GM12873 (cell line): ENCODE measurements around the gene FPR1.

ENCODE experiments used
- TF ChIP-seq, protein P1 (sequence below): IDR thresholded peaks from 2 replicates; pipeline ENCODE4 v1.5.1; 2012; ENCODE audit warnings: low read depth, mild to moderate bottlenecking, moderate library complexity, low read length, control low read depth; ENCODE audit not compliant: insufficient read depth; ENCODE audit errors: missing control alignments

Gene FPR1

DNA sequence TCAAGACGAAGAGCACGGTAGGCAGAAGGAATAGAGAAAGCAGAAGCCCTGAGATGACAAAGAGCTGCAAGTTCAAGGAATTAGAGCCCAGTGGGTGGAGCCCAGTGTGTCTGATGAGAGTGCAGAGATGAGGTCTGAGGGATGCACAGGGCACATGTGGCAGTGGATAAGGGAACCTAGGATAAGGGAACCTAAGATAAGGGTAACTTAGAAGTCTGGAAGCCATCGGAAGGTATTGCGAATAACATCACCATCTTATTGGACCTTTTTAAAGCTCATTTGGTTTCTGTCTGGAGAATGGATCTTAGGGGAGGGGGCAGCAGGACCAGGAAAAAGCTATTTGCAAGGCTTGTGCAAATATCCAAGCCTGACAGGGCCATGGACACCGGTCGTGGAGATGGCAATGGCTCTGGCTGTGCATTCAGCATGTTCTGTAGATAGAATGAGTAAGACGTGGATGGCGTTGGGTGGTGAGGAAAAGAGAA lies 44.6 kb upstream of the FPR1 start:
- TF ChIP-seq, protein P1, sequence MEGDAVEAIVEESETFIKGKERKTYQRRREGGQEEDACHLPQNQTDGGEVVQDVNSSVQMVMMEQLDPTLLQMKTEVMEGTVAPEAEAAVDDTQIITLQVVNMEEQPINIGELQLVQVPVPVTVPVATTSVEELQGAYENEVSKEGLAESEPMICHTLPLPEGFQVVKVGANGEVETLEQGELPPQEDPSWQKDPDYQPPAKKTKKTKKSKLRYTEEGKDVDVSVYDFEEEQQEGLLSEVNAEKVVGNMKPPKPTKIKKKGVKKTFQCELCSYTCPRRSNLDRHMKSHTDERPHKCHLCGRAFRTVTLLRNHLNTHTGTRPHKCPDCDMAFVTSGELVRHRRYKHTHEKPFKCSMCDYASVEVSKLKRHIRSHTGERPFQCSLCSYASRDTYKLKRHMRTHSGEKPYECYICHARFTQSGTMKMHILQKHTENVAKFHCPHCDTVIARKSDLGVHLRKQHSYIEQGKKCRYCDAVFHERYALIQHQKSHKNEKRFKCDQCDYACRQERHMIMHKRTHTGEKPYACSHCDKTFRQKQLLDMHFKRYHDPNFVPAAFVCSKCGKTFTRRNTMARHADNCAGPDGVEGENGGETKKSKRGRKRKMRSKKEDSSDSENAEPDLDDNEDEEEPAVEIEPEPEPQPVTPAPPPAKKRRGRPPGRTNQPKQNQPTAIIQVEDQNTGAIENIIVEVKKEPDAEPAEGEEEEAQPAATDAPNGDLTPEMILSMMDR, result no peak

DNA sequence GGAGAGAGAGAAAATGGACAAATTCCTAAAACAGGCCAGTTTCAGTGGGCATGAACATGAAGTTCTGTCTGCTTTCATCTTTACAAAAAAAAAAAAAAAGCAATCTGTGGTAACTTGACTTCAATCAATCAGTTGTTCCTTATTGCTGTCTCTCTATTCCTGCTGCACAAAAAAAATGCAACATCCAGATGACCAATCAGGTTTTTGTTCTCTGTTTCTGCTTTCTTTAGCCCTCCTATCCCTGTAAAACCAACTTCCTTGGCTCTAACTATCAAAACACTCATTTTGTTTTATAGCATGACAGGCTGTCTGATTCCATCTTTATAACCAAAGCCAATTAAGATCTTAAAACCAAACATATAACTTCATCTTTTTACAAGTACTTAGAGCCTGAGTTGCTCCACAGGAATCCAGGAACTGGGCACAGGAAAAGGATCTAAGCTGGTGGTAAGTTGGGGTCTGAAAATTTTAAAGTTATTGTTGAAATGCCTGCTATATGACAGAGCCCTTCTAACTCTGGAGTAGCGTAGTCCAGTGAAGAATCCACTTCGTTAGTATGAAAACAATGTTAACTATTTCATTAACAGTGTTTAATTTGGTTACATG lies 43.3 kb upstream of the FPR1 start, which contains the start of gene FPR3:
TSS of gene FPR3 (plus strand) at position 273 of the 606 bp plus-strand sequence. CDS start 28,592 bp downstream, outside the sequence.
- TF ChIP-seq, protein P1, result no peak

DNA sequence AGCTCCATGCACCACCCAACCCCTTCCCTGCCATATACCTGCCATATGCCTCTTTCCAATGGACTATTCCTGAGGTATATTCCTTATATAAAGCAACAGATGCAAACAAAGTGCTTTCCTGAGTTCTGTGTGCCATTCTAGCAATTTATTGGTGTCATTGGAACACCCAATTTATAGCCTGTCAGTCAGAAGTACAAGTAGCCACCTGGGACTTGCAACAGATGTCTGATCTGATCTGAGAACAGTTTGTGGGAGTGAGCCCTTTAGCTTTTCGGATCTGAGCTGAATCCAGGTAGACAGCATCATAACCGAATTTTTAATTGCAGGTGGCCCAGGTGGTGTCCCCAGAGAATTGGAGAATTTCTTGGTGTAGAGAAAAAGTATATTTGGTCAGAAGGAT lies 42.3 kb upstream of the FPR1 start:
- TF ChIP-seq, protein P1, result no peak

DNA sequence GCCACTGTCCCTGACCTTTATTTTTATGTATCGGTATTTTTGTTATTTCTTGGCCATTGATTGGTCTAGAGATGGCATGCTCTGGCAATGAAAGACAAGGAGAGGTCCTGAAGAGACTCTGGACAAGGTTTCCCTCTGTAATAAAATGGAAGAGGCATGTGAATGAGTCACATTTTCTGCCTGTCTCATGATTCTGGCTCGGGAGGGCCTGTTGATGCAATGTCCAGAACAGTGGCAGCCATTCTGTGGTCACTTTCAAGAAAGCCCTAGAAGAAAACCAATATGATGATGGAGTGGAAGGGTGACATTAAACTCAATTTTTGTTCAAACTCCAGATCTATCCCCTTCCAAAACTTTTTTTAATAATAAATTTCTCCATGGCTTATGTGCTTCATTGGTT lies 41.3 kb upstream of the FPR1 start:
- TF ChIP-seq, protein P1, result no peak

DNA sequence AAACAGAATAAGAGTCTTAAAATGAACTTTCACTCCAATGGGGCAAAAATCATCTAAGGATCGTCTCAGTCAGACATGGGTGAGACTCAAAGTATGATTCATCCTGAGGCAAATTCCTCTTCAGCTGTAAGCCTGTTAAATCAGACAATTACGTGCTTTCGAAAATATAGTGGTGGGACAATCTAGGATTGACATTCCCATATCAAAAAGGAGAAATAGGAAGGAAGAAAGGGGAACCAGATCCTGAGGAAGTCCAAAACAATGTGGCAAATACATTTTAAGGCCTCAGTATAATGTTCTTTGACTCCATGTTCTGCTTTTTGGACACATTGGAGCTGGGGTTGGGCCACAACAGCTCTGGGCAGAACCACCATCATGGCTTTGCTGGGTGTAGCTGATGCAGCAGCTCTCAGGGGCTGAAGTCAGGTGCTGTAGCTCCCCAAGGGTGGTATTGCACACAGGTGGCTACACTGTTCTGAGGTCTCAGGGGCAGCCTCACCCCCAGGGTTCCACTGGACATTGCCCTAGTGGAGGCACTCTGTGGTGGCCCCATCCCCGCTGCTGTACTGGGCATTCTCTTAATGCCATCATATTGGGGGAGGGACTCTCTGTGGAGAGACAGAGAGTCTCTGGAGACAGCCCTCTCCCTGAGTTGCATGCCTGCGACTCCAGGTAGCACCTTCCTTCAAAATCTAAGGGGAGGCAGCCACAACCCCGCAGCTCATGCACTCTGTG lies 37.5 kb upstream of the FPR1 start:
- TF ChIP-seq, protein P1, result no peak

DNA sequence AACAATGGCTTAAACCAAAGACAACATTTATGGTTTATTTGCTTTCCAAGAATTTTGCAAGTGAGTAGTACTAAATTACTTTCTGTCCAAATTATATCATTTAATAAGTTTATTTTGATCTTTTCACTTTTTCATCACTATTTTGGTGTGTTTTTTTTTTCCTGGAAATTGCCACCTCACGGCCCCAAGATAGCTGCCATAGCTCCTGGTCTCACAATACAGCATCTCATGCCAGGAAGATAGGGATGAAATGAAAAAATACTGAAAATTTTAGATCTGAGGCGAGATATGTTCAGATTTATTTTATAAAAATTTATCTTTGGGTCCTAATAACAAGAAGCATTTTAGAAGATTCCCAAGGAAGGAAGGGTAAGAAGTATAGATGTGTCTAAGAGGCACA lies 36.4 kb upstream of the FPR1 start:
- TF ChIP-seq, protein P1, result no peak

DNA sequence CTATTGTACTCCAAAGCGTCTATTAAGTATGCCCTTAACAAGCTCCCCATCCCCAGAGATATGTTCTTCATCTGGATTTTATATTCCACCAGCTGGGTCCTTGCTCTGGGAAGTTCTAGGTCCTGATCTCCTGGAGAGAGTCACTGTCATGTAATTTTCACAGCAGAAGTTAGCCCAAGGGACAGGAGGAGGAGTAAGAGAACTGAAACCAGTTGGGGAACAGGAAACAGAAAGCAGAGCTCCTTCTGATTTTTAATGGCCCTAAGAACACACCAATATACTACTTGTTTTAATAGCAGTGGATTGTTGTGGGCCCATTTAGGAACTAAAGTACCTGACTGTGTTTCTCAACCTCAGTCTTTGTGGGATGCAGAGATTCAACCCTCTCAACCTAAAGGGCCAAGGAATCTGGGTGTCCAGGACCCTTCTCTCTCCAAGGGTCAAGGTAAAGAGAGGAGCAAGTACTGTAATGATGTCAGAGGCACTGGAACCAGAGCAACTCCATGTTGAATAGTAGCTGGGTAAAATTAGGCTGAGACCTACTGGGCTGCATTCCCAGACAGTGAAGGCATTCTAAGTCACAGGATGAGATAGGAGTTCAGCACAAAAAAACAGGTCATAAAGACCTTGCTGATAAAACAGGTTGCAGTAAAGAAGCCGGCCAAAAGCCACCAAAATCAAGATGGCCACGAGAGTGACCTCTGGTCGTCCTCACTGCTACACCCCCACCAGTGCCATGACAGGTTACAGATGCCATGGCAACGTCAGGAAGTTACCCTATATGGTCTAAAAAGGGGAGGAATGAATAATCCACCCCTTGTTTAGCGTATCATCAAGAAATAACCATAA lies 35.2 kb upstream of the FPR1 start:
- TF ChIP-seq, protein P1, result no peak
